Measurements from ENCODE around the gene INCENP.

INCENP gene

DNA sequence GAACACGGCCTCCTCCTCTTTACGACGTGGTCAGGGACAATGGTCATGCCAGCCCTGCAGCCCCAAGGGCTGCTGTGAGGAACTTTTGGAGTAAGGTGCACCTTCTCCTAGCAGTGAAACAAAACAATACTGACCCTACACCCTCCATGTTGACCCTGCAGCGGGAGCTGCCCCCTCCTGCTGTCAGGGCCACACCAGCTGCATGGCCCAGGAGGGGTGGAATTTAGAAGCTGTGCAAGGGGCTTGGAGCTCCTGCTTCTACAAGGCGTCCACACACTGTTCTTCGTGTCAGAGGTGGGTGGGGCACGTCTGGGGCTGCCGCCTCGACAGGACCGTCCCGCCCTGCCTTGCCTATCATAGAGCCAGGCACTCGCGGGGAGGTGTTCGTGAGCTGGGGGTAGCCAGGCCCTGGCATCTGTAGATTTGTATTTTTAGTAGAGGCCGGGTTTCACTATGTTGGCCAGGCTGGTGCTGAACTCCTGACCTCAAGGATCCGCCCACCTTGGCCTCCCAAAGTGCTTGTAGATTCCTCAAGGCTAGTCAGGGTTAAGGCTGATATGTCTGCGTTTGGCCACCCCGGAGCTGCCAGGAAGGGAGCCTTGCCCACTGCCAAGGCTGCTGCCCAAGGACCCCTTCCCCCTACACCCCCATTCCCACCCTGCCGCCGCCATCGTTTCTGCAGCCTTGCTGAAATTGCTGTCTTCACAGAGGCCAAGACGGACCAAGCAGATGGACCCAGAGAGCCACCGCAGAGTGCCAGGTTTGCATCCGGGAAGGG is 15.9 kb downstream of the INCENP start:
- no peak for DNase-seq (ENCODE audit: extremely low spot score)
- POLR2A ChIA-PET: no interaction called here
- CTCF ChIA-PET: interaction anchor here (1.0 to 2.1 kb wide), 8 partner anchors 9 to 392 kb away, joined by 3 to 9 read pairs (median 4); no protein-coding TSS in a partner anchor
- TF ChIP-seq CTCF (IDR thresholded peaks at IDR 0.05; ENCODE audit: control extremely low read depth, extremely low read depth, low read depth, missing control alignments): no peak

DNA sequence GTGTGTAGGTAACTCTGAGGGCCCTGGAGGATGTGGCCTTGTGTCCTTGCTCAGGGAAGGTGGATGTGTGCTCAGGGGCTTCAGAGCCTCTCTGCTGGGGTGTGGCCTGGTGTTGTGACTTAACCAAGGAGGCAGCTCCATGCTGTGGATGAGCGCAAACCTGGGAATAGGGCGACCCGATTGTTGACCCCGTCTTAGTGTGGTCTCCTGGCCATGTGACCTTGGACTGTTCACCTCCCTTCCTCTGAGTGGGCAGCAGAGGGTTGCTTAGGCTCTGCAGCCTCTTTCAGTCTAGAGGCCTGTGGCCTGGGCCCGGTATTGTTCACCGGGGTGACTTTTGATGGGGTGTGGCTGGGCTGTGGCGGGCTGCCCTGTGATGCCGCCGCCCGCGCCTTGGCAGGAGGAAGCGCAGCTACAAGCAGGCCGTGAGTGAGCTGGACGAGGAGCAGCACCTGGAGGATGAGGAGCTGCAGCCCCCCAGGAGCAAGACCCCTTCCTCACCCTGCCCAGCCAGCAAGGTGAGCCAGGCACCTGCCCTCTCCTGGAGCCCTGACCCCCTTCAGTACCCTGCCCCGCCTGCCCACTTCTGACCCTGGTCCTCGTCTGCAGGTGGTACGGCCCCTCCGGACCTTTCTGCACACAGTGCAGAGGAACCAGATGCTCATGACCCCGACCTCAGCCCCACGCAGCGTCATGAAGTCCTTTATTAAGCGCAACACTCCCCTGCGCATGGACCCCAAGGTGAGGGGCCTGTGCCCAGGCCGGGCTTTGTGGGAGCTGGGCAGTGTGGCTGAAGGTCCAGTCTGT is 16.7 kb downstream of the INCENP start:
- no peak for DNase-seq (ENCODE audit: extremely low spot score)
- CTCF ChIA-PET: interaction anchor here (1.0 to 2.1 kb wide), 5 partner anchors 10 to 270 kb away, joined by 3 to 9 read pairs (median 4); no protein-coding TSS in a partner anchor
- TF ChIP-seq CTCF (IDR thresholded peaks at IDR 0.05; ENCODE audit: control extremely low read depth, extremely low read depth, low read depth, missing control alignments): no peak
- POLR2A ChIA-PET: no interaction called here

GRCh38 chr11:62141111-62142042 is 17.6 kb downstream of the INCENP start:
- POLR2A ChIA-PET: no interaction called here
- no peak for DNase-seq (ENCODE audit: extremely low spot score)
- CTCF ChIA-PET: interaction anchor here (1.5 to 1.9 kb wide), 3 partner anchors 11 to 271 kb away, joined by 3 to 5 read pairs (median 4); no protein-coding TSS in a partner anchor
- TF ChIP-seq CTCF (IDR thresholded peaks at IDR 0.05; ENCODE audit: control extremely low read depth, extremely low read depth, low read depth, missing control alignments): no peak

DNA sequence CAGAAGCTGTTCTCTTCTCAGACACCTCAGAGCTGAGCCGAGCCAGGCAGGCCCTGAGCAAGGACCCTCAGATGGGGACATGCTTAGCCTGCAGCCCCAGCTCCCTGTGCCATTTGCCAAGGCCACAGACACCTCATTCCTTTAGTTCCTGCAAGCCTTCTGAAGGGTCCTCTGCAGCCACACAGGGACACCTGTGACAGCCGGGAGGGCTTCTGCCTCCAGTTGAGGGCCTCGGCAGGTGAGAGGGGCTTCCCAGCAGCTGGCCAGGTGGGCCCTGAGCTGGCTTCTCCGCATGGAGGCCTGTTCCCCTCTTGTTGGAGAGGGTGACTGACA is 18.2 kb downstream of the INCENP start:
- CTCF ChIA-PET: interaction anchor here (1.5 to 1.9 kb wide), 3 partner anchors 13 to 271 kb away, joined by 3 to 5 read pairs (median 4); no protein-coding TSS in a partner anchor
- no peak for DNase-seq (ENCODE audit: extremely low spot score)
- POLR2A ChIA-PET: no interaction called here
- no peak for TF ChIP-seq CTCF (IDR thresholded peaks at IDR 0.05; ENCODE audit: control extremely low read depth, extremely low read depth, low read depth, missing control alignments)

- DNase-seq (ENCODE audit: extremely low spot score): no peak
- CTCF ChIA-PET: interaction anchor here (1.3 to 1.9 kb wide), 2 partner anchors 12 to 13 kb away, joined by 4 read pairs; no protein-coding TSS in a partner anchor
- POLR2A ChIA-PET: no interaction called here
- no peak for TF ChIP-seq CTCF (IDR thresholded peaks at IDR 0.05; ENCODE audit: control extremely low read depth, extremely low read depth, low read depth, missing control alignments)
Observed at GRCh38 chr11:62142921-62143320, 19.1 kb downstream of the INCENP start.

GRCh38 chr11:62143727-62144126 is 19.9 kb downstream of the INCENP start:
- no peak for DNase-seq (ENCODE audit: extremely low spot score)
- ChIA-PET CTCF (interaction anchor here (0.9 to 1.9 kb wide), 4 partner anchors 11 to 347 kb away, joined by 3 to 4 read pairs (median 4); no protein-coding TSS in a partner anchor), POLR2A (no interaction called here)
- TF ChIP-seq CTCF (IDR thresholded peaks at IDR 0.05; ENCODE audit: control extremely low read depth, extremely low read depth, low read depth, missing control alignments): no peak

All from GM10248 (cell line).